H9 (cell line): Measurements from ENCODE around the gene SYNE4. TPM values are rescaled to one million over a fixed set of nuclear protein-coding genes. Genes with fewer than 3 reads are reported as not detected.

Experiments used
- DNase-seq: peaks from one replicate; pipeline ENCODE4 v3.0.0-alpha.2; 2017
- H2AFZ ChIP-seq: one replicate; pipeline ENCODE4 v1.6.1; 2013; ENCODE audit warnings: mild to moderate bottlenecking, low read length, control low read depth, moderate library complexity
- H2AK5ac ChIP-seq: 2 replicates; pipeline ENCODE4 v1.6.1; 2013; ENCODE audit warnings: low read length, control low read depth, mixed read lengths; ENCODE audit not compliant: insufficient read length
- H2BK120ac ChIP-seq: one replicate; pipeline ENCODE4 v1.6.1; 2013; ENCODE audit warnings: low read depth, mild to moderate bottlenecking, low read length, control low read depth, inconsistent platforms; ENCODE audit not compliant: poor library complexity, severe bottlenecking
- H2BK12ac ChIP-seq: 2 replicates; pipeline ENCODE4 v1.6.1; 2013; ENCODE audit warnings: low read length, control low read depth, mixed read lengths, low read depth; ENCODE audit not compliant: insufficient read length
- H2BK15ac ChIP-seq: 2 replicates; pipeline ENCODE4 v1.6.1; 2013; ENCODE audit warnings: low read depth, low read length, control low read depth
- H2BK20ac ChIP-seq: one replicate; pipeline ENCODE4 v1.6.1; 2013; ENCODE audit warnings: low read depth, mild to moderate bottlenecking, low read length, control low read depth, inconsistent platforms; ENCODE audit not compliant: poor library complexity, severe bottlenecking
- H2BK5ac ChIP-seq: 2 replicates; pipeline ENCODE4 v1.6.1; 2013; ENCODE audit warnings: low read length, control low read depth, mixed read lengths; ENCODE audit not compliant: insufficient read length
- H3K14ac ChIP-seq: 2 replicates; pipeline ENCODE4 v1.6.1; 2013; ENCODE audit warnings: low read length, control low read depth; ENCODE audit not compliant: insufficient read depth
- H3K18ac ChIP-seq: 2 replicates; pipeline ENCODE4 v1.6.1; 2013; ENCODE audit warnings: low read depth, mild to moderate bottlenecking, mixed read lengths, low read length, control low read depth; ENCODE audit not compliant: insufficient read length
- H3K23ac ChIP-seq: 2 replicates; pipeline ENCODE4 v1.6.1; 2013; ENCODE audit warnings: low read length, control low read depth, mixed read lengths, low read depth; ENCODE audit not compliant: insufficient read length
- H3K23me2 ChIP-seq: 2 replicates; pipeline ENCODE4 v1.6.1; 2013; ENCODE audit warnings: low read depth, mild to moderate bottlenecking, mixed read lengths, low read length, control low read depth; ENCODE audit not compliant: insufficient read length, poor library complexity, severe bottlenecking
- H3K27ac ChIP-seq: 2 replicates; pipeline ENCODE4 v1.5.1; 2013; ENCODE audit warnings: low read length, control low read depth, mixed read lengths, low read depth; ENCODE audit not compliant: insufficient read length
- H3K27me3 ChIP-seq: 2 replicates; pipeline ENCODE4 v1.6.1; 2013; ENCODE audit warnings: low read length, control low read depth, inconsistent platforms; ENCODE audit not compliant: insufficient read depth
- H3K4ac ChIP-seq: 2 replicates; pipeline ENCODE4 v1.6.1; 2013; ENCODE audit warnings: low read depth, mild to moderate bottlenecking, control low read depth, inconsistent platforms, low read length, moderate library complexity
- H3K4me1 ChIP-seq: 2 replicates; pipeline ENCODE4 v1.6.1; 2013; ENCODE audit warnings: low read length, control low read depth, inconsistent platforms; ENCODE audit not compliant: insufficient read depth
- H3K4me2 ChIP-seq: 2 replicates; pipeline ENCODE4 v1.6.1; 2013; ENCODE audit warnings: low read length, control low read depth, mixed read lengths; ENCODE audit not compliant: insufficient read length, insufficient read depth
- H3K56ac ChIP-seq: 2 replicates; pipeline ENCODE4 v1.6.1; 2013; ENCODE audit warnings: low read depth, mild to moderate bottlenecking, mixed read lengths, low read length, control low read depth; ENCODE audit not compliant: insufficient read length
- H3K79me1 ChIP-seq: 2 replicates; pipeline ENCODE4 v1.6.1; 2013; ENCODE audit warnings: low read depth, mild to moderate bottlenecking, moderate library complexity, low read length, control low read depth, inconsistent platforms; ENCODE audit not compliant: insufficient read depth, poor library complexity, severe bottlenecking
- H3K79me2 ChIP-seq: 2 replicates; pipeline ENCODE4 v1.6.1; 2013; ENCODE audit warnings: low read length, control low read depth, inconsistent platforms; ENCODE audit not compliant: insufficient read depth
- H3K9ac ChIP-seq: 2 replicates; pipeline ENCODE4 v1.6.1; 2013; ENCODE audit warnings: low read length, control low read depth, mixed read lengths; ENCODE audit not compliant: insufficient read length; ENCODE audit errors: extremely low read depth
- H3K9me3 ChIP-seq: one replicate; pipeline ENCODE4 v1.6.1; 2013; ENCODE audit warnings: low read depth, low read length, inconsistent platforms; ENCODE audit not compliant: control insufficient read depth
- H3T11ph ChIP-seq: one replicate; pipeline ENCODE4 v1.6.1; 2013; ENCODE audit warnings: mild to moderate bottlenecking, low read length, control low read depth, inconsistent platforms
- H4K20me1 ChIP-seq: one replicate; pipeline ENCODE4 v1.6.1; 2013; ENCODE audit not compliant: control insufficient read depth, insufficient read length, insufficient read depth
- H4K5ac ChIP-seq: 2 replicates; pipeline ENCODE4 v1.6.1; 2013; ENCODE audit warnings: low read depth, mild to moderate bottlenecking, mixed read lengths, low read length, control low read depth; ENCODE audit not compliant: insufficient read length
- H4K8ac ChIP-seq: replicated peaks from 2 replicates; pipeline ENCODE4 v1.6.1; 2013; ENCODE audit warnings: low read length, control low read depth, mixed read lengths, low read depth; ENCODE audit not compliant: insufficient read length
- H4K91ac ChIP-seq: 2 replicates; pipeline ENCODE4 v1.6.1; 2013; ENCODE audit warnings: low read depth, mild to moderate bottlenecking, moderate library complexity, mixed read lengths, low read length, control low read depth; ENCODE audit not compliant: insufficient read length
- H3K27ac Mint-ChIP-seq, 3 experiments: 2 replicates in 2 of 3; 3 replicates in 1 of 3; pipeline ENCODE4 v1.8.0; 2020 to 2021; ENCODE audit warnings: mixed read lengths in 3 of 3, mild to moderate bottlenecking in 1 of 3, moderate library complexity in 1 of 3
- H3K27me3 Mint-ChIP-seq: 2 replicates; pipeline ENCODE4 v1.8.0; 2021; ENCODE audit warnings: low read depth, mild to moderate bottlenecking, moderate library complexity, mixed read lengths
- H3K36me3 Mint-ChIP-seq, 3 experiments: 2 replicates in 2 of 3; 3 replicates in 1 of 3; pipeline ENCODE4 v1.8.0; 2020 to 2021; ENCODE audit warnings: low read depth in 3 of 3, mixed read lengths in 3 of 3; ENCODE audit not compliant: insufficient read depth in 1 of 3
- H3K4me1 Mint-ChIP-seq, 2 experiments: 2 replicates each; pipeline ENCODE4 v1.8.0; 2020; ENCODE audit warnings: mixed read lengths in 2 of 2
- H3K4me3 Mint-ChIP-seq, 2 experiments: 2 replicates in 1 of 2; 3 replicates in 1 of 2; pipeline ENCODE4 v1.8.0; 2020 to 2021; ENCODE audit warnings: mild to moderate bottlenecking in 2 of 2, mixed read lengths in 2 of 2, moderate library complexity in 1 of 2
- H3K9me3 Mint-ChIP-seq, 2 experiments: 2 replicates in 1 of 2; 3 replicates in 1 of 2; pipeline ENCODE4 v1.8.0; 2020; ENCODE audit warnings: mild to moderate bottlenecking in 2 of 2, mixed read lengths in 2 of 2, moderate library complexity in 1 of 2
- WGBS: extraction: QIAGEN DNeasy Blood & Tissue Kit; methylation state at CpG from one replicate; pipeline ENCODE4 v1.1.7; 2013; ENCODE audit warnings: missing lambda C conversion rate, low lambda C conversion rate, mixed read lengths; ENCODE audit not compliant: insufficient read length; ENCODE audit errors: extremely low coverage; 5-methylcytosine and 5-hydroxymethylcytosine counted together
- total RNA-seq: library from RNA; stranded (reverse); gene quantifications from 2 replicates; pipeline ENCODE4 v1.2.1, GENCODE V29; 2021
- TF ChIP-seq, protein P1 (sequence below): fragments of 200-600 bp; sonication (generic); conservative IDR thresholded peaks from 3 replicates; pipeline ENCODE4 v1.8.0; 2021; ENCODE audit warnings: antibody characterized with exemption, mild to moderate bottlenecking

SYNE4 gene
- total RNA-seq, 1 experiment from 2014 or later, result 19.2 TPM

GRCh38 chr19:35977446-35978222 lies 31.0 kb downstream of the SYNE4 start:
- peaks cover 15 to 19% of the 10 kb centered on the region in 2 experiments for H3K4me1 Mint-ChIP-seq
- Histone ChIP-seq H2AFZ (no peak overlapping the region), H3K79me1 (no peaks in the 10 kb centered on the region)

More at GRCh38 chr19:35977446-35978222, 31.0 kb downstream of the SYNE4 start:
- Histone ChIP-seq H3K27me3 (no peaks in the 10 kb centered on the region), H4K8ac (no peak overlapping the region), H2BK5ac (no peak overlapping the region), H2AK5ac (no peak overlapping the region), H3K4ac (no peak overlapping the region), H3K9ac (no peak overlapping the region), H3K9me3 (no peaks in the 10 kb centered on the region), H3K79me2 (no peaks in the 10 kb centered on the region), H2BK20ac (no peak overlapping the region), H3T11ph (no peak overlapping the region), H3K4me1 (no peaks in the 10 kb centered on the region), H2BK120ac (no peak overlapping the region), H4K91ac (no peak overlapping the region), H4K20me1 (no peaks in the 10 kb centered on the region), H3K27ac (no peak overlapping the region), H3K14ac (no peak overlapping the region), H3K18ac (no peak overlapping the region), H3K56ac (no peak overlapping the region), H2BK15ac (no peak overlapping the region), H3K23me2 (no peaks in the 10 kb centered on the region), H3K4me2 (no peak overlapping the region), H4K5ac (no peak overlapping the region), H2BK12ac (no peak overlapping the region), H3K23ac (no peak overlapping the region)
- Mint-ChIP-seq H3K36me3 (no peaks in the 10 kb centered on the region), H3K4me3 (peak overlapping the region in 1 of 2 experiments; percentile 35; a peak in 1 of 5 replicates), H3K9me3 (no peaks in the 10 kb centered on the region; a peak in 2 of 5 replicates), H3K27me3 (peaks cover 45% of the 10 kb centered on the region), H3K27ac (no peak overlapping the region)
- WGBS, result 100% methylated on average over 1 of the region's 14 CpGs
- TF ChIP-seq, protein P1, sequence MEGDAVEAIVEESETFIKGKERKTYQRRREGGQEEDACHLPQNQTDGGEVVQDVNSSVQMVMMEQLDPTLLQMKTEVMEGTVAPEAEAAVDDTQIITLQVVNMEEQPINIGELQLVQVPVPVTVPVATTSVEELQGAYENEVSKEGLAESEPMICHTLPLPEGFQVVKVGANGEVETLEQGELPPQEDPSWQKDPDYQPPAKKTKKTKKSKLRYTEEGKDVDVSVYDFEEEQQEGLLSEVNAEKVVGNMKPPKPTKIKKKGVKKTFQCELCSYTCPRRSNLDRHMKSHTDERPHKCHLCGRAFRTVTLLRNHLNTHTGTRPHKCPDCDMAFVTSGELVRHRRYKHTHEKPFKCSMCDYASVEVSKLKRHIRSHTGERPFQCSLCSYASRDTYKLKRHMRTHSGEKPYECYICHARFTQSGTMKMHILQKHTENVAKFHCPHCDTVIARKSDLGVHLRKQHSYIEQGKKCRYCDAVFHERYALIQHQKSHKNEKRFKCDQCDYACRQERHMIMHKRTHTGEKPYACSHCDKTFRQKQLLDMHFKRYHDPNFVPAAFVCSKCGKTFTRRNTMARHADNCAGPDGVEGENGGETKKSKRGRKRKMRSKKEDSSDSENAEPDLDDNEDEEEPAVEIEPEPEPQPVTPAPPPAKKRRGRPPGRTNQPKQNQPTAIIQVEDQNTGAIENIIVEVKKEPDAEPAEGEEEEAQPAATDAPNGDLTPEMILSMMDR, result peak; percentile 85
- peak; percentile 90 for DNase-seq
